Measurements from ENCODE around the gene RNF34. TPM values are rescaled to one million over a fixed set of nuclear protein-coding genes. Genes with fewer than 3 reads are reported as not detected.

Gene RNF34
- total RNA-seq, 1 experiment from 2014 or later: 40.9 TPM

DNA sequence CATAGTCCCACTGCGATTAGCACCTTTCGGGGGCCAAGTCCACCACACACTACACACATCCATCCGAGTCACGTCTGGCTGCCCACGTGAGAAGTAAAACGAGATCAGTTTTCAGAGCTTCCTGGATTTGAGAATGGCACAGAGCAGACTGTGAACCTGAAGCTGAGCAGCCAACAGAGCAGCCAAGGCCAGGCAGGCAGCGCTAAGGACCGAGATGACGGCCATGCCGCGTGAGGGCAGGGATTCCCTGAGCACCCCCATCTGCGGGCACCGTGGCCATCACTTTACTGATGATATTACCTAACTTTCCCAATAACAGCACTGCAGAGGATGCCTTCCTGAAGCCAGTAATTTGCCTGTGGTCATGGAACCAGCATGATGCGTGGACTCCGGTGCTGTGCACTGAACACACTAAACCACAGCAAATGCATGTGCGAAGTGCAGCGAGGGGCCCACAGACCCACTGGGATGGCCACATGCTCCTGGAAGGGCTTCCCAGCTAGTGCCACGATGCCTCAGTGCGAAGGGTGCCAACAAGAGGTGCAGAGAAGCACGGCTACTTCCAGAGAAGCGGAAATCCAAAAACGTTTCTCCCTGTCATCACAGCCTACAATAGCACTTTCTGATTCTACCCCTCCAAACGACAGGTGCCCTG is 56.0 kb downstream of the RNF34 start:
- no TSS peak for BruUV-seq (replicated peaks)
- Mint-ChIP-seq H3K4me3 (ENCODE audit: unreplicated experiment) (no peak overlapping the region), H3K27ac (ENCODE audit: low read depth, unreplicated experiment) (no peak overlapping the region), H3K4me1 (ENCODE audit: insufficient read depth, unreplicated experiment) (peaks cover 4% of the 10 kb centered on the region), H3K9me3 (ENCODE audit: unreplicated experiment) (no peaks in the 10 kb centered on the region), H3K27me3 (ENCODE audit: insufficient read depth, unreplicated experiment) (no peaks in the 10 kb centered on the region), H3K36me3 (ENCODE audit: insufficient read depth, unreplicated experiment) (peaks cover 11% of the 10 kb centered on the region)
- ChIA-PET POLR2A (no interaction called here), CTCF (interaction anchor here (0.6 to 4.8 kb wide), 2 partner anchors 13 to 17 kb away, joined by 4 to 19 read pairs; no protein-coding TSS in a partner anchor)
- intact Hi-C loops (cut with micrococcal nuclease): no loop called here
- no peak for DNase-seq (ENCODE audit: unreplicated experiment)
- no peak for TF ChIP-seq CTCF (IDR thresholded peaks at IDR 0.05; ENCODE audit: unreplicated experiment)

DNA sequence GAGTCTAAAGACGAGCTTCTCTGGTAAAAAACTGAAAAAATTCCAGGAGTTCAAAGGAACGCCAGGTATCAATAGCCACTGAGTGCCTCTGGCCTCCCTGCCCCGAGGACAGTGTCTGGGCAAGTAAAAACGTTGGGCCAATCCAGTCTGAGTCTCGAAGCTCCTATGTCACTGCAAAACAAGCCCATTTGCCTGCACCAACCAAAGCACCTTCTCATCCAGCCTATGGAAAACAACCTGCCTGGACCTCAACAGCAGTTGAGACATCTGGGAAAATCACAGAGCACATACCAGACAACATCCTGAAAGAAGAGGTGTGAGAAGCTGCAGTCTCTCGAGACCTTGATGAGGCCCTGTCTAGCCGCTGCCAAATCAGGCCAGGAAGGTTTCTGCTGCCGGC is 56.6 kb downstream of the RNF34 start:
- POLR2A ChIA-PET: interaction anchor here (0.6 to 0.8 kb wide), 2 partner anchors 8 to 9 kb away, joined by 3 read pairs; no protein-coding TSS in a partner anchor
- Mint-ChIP-seq H3K4me3 (ENCODE audit: unreplicated experiment) (no peak overlapping the region), H3K36me3 (ENCODE audit: insufficient read depth, unreplicated experiment) (peaks cover 13% of the 10 kb centered on the region), H3K9me3 (ENCODE audit: unreplicated experiment) (no peaks in the 10 kb centered on the region), H3K4me1 (ENCODE audit: insufficient read depth, unreplicated experiment) (peaks cover 4% of the 10 kb centered on the region), H3K27ac (ENCODE audit: low read depth, unreplicated experiment) (no peak overlapping the region), H3K27me3 (ENCODE audit: insufficient read depth, unreplicated experiment) (no peaks in the 10 kb centered on the region)
- CTCF ChIA-PET: interaction anchor here (4.8 kb wide), 1 partner anchor 14 kb away, joined by 19 read pairs; no protein-coding TSS in a partner anchor
- TF ChIP-seq CTCF (IDR thresholded peaks at IDR 0.05; ENCODE audit: unreplicated experiment): no peak
- intact Hi-C loops (cut with micrococcal nuclease): no loop called here
- no peak for DNase-seq (ENCODE audit: unreplicated experiment)
- no TSS peak for BruUV-seq (replicated peaks)

DNA sequence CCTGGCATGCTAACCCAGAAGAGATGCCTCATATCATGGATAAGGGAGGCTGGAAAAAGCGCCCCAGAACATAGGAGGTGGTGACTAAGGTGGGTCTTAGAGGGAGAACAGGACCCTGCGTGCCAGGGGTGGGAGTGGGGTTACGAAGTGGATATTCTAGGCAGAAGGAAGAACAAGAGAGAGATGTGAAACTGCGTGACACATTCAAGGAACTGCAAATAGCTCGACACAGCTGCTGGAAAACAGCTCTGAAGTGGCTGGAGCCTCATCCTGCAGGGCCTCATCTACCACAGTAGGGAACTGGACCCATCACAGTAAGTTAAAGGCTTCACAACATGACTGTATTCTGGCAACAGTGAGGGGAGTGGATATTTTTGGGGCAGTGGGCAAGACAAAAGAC is 61.1 kb downstream of the RNF34 start:
- no peaks in the 10 kb centered on the region for H3K9me3 Mint-ChIP-seq (ENCODE audit: unreplicated experiment)
- peaks cover 7% of the 10 kb centered on the region for H3K4me1 Mint-ChIP-seq (ENCODE audit: insufficient read depth, unreplicated experiment)
- TF ChIP-seq CTCF (IDR thresholded peaks at IDR 0.05; ENCODE audit: unreplicated experiment): no peak
- no peak overlapping the region for H3K4me3 Mint-ChIP-seq (ENCODE audit: unreplicated experiment)
- no peaks in the 10 kb centered on the region for H3K27me3 Mint-ChIP-seq (ENCODE audit: insufficient read depth, unreplicated experiment)
- POLR2A ChIA-PET: no interaction called here
- H3K36me3 Mint-ChIP-seq (ENCODE audit: insufficient read depth, unreplicated experiment): peaks cover 17% of the 10 kb centered on the region
- no TSS peak for BruUV-seq (replicated peaks)
- DNase-seq (ENCODE audit: unreplicated experiment): no peak
- intact Hi-C loops (cut with micrococcal nuclease): no loop called here
- CTCF ChIA-PET: interaction anchor here (0.6 to 2.3 kb wide), 3 partner anchors 18 to 812 kb away, joined by 3 to 11 read pairs (median 3); no protein-coding TSS in a partner anchor
- no peak overlapping the region for H3K27ac Mint-ChIP-seq (ENCODE audit: low read depth, unreplicated experiment)

DNA sequence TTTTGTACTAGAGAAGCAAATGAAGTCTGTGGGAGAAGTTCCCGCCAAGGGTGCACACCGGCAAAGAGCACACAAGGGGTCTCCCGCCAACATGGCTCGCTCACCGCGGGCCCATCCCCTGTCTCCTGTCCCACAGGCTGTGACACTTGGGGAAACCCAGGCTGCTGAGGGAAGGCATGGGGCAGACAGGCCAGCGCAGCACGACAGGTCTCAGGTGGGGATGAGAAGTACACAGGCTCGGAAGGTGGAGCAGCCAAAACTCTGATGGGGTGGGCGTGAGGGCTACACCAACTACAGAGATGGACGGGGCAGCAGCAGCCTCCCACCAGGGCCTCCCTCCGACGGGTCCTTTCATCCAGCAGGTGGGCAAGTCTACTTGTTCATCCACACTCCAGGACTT is 64.4 kb downstream of the RNF34 start:
- ChIA-PET POLR2A (interaction anchor here (0.7 to 1.3 kb wide), 3 partner anchors 8 to 1662 kb away, joined by 3 read pairs; no protein-coding TSS in a partner anchor), CTCF (interaction anchor here (1.1 to 1.4 kb wide), 3 partner anchors 14 to 169 kb away, joined by 3 to 4 read pairs (median 4); no protein-coding TSS in a partner anchor)
- no TSS peak for BruUV-seq (replicated peaks)
- Mint-ChIP-seq H3K27me3 (ENCODE audit: insufficient read depth, unreplicated experiment) (no peaks in the 10 kb centered on the region), H3K4me1 (ENCODE audit: insufficient read depth, unreplicated experiment) (peaks cover 9% of the 10 kb centered on the region), H3K36me3 (ENCODE audit: insufficient read depth, unreplicated experiment) (peaks cover 11% of the 10 kb centered on the region), H3K9me3 (ENCODE audit: unreplicated experiment) (no peaks in the 10 kb centered on the region), H3K27ac (ENCODE audit: low read depth, unreplicated experiment) (no peak overlapping the region), H3K4me3 (ENCODE audit: unreplicated experiment) (no peak overlapping the region)
- TF ChIP-seq CTCF (IDR thresholded peaks at IDR 0.05; ENCODE audit: unreplicated experiment): no peak
- intact Hi-C loops (cut with micrococcal nuclease): no loop called here
- no peak for DNase-seq (ENCODE audit: unreplicated experiment)
